GM10266 (cell line): Measurements from ENCODE around the gene LSM2.
A peak's percentile ranks its signal among the peaks of the same experiment; 100 is the strongest.

Experiments
- DNase-seq: peaks from one replicate; pipeline ENCODE4 v3.0.0; 2012; ENCODE audit errors: extremely low spot score
- TF ChIP-seq, protein P1 (sequence below): IDR thresholded peaks from 2 replicates; pipeline ENCODE4 v1.5.1; 2012; ENCODE audit warnings: mild to moderate bottlenecking, low read depth; ENCODE audit not compliant: control insufficient read depth, insufficient read depth; ENCODE audit errors: missing control alignments

Gene LSM2

DNA sequence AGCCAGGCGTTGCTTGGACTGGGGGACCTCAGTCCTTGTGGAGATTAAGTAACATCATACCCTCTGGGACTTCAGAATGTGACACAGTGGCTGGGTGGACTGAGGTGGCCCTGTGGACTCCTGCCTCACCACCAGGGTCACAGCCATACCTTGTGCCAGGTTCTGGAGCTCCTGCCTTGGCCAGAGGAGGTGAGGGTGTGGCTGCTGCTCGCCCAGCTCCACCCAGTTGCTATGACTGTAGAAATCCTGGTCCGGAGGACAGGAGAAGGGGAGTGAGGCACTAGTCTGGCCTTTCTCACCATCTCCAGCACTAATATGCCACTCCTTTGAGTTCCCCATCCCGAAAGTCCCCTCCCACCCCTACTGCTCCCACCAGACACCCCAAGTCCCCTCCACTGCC is 31.6 kb downstream of the LSM2 start:
- TF ChIP-seq, protein P1, sequence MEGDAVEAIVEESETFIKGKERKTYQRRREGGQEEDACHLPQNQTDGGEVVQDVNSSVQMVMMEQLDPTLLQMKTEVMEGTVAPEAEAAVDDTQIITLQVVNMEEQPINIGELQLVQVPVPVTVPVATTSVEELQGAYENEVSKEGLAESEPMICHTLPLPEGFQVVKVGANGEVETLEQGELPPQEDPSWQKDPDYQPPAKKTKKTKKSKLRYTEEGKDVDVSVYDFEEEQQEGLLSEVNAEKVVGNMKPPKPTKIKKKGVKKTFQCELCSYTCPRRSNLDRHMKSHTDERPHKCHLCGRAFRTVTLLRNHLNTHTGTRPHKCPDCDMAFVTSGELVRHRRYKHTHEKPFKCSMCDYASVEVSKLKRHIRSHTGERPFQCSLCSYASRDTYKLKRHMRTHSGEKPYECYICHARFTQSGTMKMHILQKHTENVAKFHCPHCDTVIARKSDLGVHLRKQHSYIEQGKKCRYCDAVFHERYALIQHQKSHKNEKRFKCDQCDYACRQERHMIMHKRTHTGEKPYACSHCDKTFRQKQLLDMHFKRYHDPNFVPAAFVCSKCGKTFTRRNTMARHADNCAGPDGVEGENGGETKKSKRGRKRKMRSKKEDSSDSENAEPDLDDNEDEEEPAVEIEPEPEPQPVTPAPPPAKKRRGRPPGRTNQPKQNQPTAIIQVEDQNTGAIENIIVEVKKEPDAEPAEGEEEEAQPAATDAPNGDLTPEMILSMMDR = no peak
- DNase-seq = no peak

DNA sequence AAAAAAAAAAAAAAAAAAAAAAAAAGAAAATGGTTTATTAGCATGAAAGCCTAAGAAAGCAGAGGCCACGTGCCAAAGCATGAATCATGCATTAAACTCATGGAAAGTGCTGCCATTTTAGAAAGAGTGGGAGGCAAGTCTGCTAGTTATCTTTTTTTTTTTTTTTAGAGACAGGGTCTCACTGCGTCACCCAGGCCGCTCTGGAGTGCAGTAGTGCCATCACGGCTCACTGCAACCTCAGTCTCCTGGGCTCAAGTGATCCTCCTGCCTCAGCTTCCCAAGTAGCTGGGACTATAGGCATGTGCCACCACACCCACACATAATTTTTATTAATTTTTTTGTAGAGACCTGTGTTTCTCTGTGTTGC is 34.8 kb downstream of the LSM2 start:
- TF ChIP-seq, protein P1 = no peak
- DNase-seq = no peak

DNA sequence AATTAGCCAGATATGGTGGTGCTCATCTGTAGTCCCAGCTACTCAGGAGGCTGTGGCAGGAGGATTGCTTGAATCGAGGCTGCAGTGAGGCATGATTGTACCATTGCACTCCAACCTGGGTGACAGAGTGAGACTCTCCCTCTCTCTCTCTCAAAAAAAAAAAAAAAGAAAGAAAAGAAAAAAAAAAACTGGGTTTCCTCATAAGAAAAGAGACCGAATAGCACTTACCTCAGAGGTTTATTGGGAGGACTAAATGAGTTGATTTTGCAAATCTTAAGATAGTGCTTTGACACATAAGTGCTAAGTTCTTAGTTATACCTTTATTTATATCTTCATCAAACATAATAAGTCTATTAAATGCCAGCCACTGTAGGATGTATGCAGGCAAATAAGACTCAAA is 35.9 kb downstream of the LSM2 start:
- TF ChIP-seq, protein P1 = no peak
- no peak for DNase-seq

DNA sequence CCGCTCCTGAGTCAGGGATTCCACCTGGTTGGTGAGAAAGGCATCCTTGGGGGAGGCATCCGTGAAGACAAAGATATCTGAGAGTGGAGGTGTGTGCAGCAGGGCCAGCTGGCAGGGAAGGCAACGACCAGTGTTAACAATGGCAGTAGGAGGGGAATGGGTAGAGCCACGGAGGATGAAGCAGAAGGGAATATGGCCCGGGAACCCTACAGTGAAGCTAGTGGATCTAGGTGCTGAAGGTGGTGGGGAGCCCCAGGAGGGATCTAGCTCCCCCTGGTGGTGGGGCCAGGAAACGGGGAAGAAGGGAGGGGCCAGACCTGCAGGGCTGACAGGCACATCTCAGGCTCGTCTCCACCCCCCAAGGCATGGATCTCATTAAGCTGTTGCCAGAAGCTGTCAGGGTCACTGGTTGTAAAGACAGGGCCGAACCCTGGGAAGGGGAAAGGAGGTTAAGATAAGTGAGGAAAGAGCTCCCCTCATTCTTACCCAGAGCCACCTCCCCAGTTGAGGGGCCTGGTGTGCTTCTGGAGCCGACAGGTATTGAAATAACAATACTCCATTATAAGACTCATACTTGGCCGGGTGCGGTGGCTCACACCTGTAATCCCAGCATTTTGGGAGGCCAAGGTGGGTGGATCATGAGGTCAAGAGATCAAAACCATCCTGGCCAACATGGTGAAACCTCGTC is 36.9 kb downstream of the LSM2 start:
- TF ChIP-seq, protein P1 = peak; percentile 77
- peak; percentile 92 for DNase-seq

DNA sequence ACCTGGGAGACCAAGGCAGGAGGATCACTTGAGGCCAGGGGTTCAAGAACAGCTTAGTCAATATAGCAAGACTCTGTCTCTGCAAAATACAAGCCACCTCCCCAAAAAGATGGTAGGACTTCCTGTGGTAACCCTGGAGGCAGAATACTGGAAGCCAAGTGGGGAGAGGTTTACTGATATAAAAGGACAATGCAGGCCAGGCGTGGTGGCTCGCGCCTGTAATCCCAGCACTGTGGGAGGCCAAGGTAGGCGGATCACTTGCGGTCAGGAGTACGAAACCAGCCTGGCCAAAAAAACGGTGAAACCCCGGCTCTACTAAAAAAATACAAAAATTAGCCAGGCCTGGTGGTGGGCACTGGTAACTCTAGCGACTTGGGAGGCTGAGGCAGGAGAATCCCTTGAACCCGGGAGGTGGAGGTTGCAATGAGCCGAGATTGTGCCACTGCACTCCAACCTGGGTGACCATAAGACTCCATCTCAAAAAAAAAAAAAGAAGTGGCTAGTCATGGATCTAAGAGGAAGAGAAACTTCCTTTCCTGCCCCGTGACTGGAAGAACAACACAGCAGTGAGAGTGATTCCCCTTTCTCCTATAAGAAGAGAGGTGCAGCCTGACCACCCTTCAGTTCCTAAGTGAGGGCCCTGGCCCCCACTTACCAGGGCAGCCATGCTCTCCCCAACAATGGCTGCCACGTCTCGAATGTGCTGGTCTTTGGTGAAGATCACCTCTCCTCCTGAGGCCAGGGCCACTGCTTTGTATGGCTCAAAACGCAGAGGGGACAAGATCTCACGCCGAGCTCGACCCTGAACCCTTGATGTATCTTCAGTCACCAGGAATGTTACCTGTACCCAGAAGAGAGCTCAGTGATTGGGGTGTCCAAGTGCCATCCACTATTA is 38.2 kb downstream of the LSM2 start:
- DNase-seq = no peak
- TF ChIP-seq, protein P1 = no peak

DNA sequence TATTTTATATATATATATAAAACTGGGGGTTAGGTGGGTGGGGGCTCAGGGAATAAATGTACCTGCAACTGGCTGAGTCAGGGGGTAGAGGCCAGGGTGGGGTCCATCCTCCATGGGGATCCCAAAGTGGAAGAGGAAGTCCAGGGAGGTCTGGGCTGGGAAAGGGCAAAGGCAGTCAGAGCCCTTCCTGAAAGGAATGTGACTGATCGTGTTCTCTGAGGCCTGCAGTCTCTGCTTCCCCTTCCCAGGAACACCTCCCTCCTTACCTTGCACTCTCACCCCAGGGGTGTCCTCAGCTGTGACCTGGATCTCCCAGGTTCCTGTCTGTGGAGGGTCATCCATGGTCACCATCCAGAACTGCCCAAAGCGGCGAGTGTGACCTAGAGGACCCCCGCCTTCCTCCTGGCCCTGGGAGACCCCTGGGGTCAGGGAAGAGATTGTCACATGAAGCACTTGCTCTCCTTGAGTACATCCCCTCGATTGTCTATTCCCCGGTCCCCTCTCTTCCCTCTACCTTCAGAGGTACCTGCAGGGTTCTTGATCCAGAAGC is 39.6 kb downstream of the LSM2 start:
- TF ChIP-seq, protein P1 = no peak
- no peak for DNase-seq
